ENCODE data around the gene INPP4B.

INPP4B gene

DNA sequence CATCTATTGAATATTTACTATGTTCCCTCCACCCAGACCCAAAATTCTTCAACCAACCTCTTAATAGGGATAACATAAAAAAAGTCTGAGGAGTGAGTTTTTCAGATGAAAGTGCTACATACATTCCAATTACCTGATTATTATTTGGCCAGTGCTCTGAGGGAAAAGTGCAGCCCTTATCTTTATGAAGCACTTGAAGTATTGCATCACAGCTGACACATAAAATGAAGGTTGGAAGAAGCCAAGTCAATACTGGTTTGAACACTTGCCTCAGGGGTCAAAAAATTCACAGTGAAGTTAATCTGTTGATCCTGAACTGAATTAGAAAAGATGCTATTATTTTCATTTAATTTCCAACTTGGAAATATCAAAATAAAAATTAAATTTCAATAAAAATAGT, 498.9 kb downstream of the INPP4B start:
- Histone ChIP-seq H4K20me1 (ENCODE audit: insufficient read depth) (no peaks in the 10 kb centered on the region), H3K9ac (no peak overlapping the region), H3K79me2 (ENCODE audit: insufficient read depth, low read depth) (no peaks in the 10 kb centered on the region), H3K27me3 (ENCODE audit: insufficient read depth, low read depth) (no peaks in the 10 kb centered on the region), H3K4me3 (IDR thresholded peaks at IDR 0.05; ENCODE audit: insufficient read depth, low read depth, low read length) (no peak overlapping the region), H3K4me2 (no peak overlapping the region), H3K36me3 (ENCODE audit: insufficient read depth) (no peaks in the 10 kb centered on the region), H3K4me1 (ENCODE audit: low read depth, poor library complexity, severe bottlenecking) (no peaks in the 10 kb centered on the region), H3K27ac (no peak overlapping the region), H2AFZ (ENCODE audit: low read depth) (no peak overlapping the region)
- TF ChIP-seq CTCF (conservative IDR thresholded peaks at IDR 0.05; ENCODE audit: low read depth, low read length) = no peak

GRCh38 chr4:142345924-142346323, 500.2 kb downstream of the INPP4B start:
- Histone ChIP-seq H2AFZ (ENCODE audit: low read depth) (no peak overlapping the region), H3K79me2 (ENCODE audit: insufficient read depth, low read depth) (no peaks in the 10 kb centered on the region), H3K9ac (no peak overlapping the region), H4K20me1 (ENCODE audit: insufficient read depth) (no peaks in the 10 kb centered on the region), H3K27me3 (ENCODE audit: insufficient read depth, low read depth) (no peaks in the 10 kb centered on the region), H3K4me2 (no peak overlapping the region), H3K36me3 (ENCODE audit: insufficient read depth) (no peaks in the 10 kb centered on the region), H3K4me1 (ENCODE audit: low read depth, poor library complexity, severe bottlenecking) (no peaks in the 10 kb centered on the region), H3K27ac (no peak overlapping the region), H3K4me3 (IDR thresholded peaks at IDR 0.05; ENCODE audit: insufficient read depth, low read depth, low read length) (no peak overlapping the region)
- TF ChIP-seq CTCF (conservative IDR thresholded peaks at IDR 0.05; ENCODE audit: low read depth, low read length) = no peak

- Histone ChIP-seq H3K4me3 (IDR thresholded peaks at IDR 0.05; ENCODE audit: insufficient read depth, low read depth, low read length) (no peak overlapping the region), H3K27ac (no peak overlapping the region), H3K4me2 (no peak overlapping the region), H4K20me1 (ENCODE audit: insufficient read depth) (no peaks in the 10 kb centered on the region), H3K36me3 (ENCODE audit: insufficient read depth) (no peaks in the 10 kb centered on the region), H3K9ac (no peak overlapping the region), H3K79me2 (ENCODE audit: insufficient read depth, low read depth) (no peaks in the 10 kb centered on the region), H2AFZ (ENCODE audit: low read depth) (no peak overlapping the region), H3K27me3 (ENCODE audit: insufficient read depth, low read depth) (no peaks in the 10 kb centered on the region), H3K4me1 (ENCODE audit: low read depth, poor library complexity, severe bottlenecking) (no peaks in the 10 kb centered on the region)
- no peak for TF ChIP-seq CTCF (conservative IDR thresholded peaks at IDR 0.05; ENCODE audit: low read depth, low read length)
Measured at GRCh38 chr4:142341268-142341667, 504.8 kb downstream of the INPP4B start.

GRCh38 chr4:142339053-142339452, 507.0 kb downstream of the INPP4B start:
- TF ChIP-seq CTCF (conservative IDR thresholded peaks at IDR 0.05; ENCODE audit: low read depth, low read length) = no peak

More at GRCh38 chr4:142339053-142339452, 507.0 kb downstream of the INPP4B start:
- Histone ChIP-seq H3K4me3 (IDR thresholded peaks at IDR 0.05; ENCODE audit: insufficient read depth, low read depth, low read length) (no peak overlapping the region), H3K36me3 (ENCODE audit: insufficient read depth) (no peaks in the 10 kb centered on the region), H3K9ac (no peak overlapping the region), H3K27ac (no peak overlapping the region), H3K79me2 (ENCODE audit: insufficient read depth, low read depth) (no peaks in the 10 kb centered on the region), H3K4me1 (ENCODE audit: low read depth, poor library complexity, severe bottlenecking) (no peaks in the 10 kb centered on the region), H3K4me2 (no peak overlapping the region), H4K20me1 (ENCODE audit: insufficient read depth) (no peaks in the 10 kb centered on the region), H3K27me3 (ENCODE audit: insufficient read depth, low read depth) (no peaks in the 10 kb centered on the region), H2AFZ (ENCODE audit: low read depth) (no peak overlapping the region)

All from KMS-11 (cell line).